PC-9 (cell line): ENCODE measurements around the gene SHANK3.

Experiments used
- EZH2 ChIP-seq: fragments of 200-600 bp; sonication (generic); IDR thresholded peaks from 2 replicates; pipeline ENCODE4 v1.8.0; 2017; ENCODE audit warnings: antibody characterized with exemption, low read depth
- TF ChIP-seq, protein P1 (sequence below): fragments of 200-600 bp; sonication (generic); conservative IDR thresholded peaks from 2 replicates; pipeline ENCODE4 v1.6.1; 2017; ENCODE audit warnings: mixed run types, antibody characterized with exemption, mild to moderate bottlenecking, moderate library complexity

DNA sequence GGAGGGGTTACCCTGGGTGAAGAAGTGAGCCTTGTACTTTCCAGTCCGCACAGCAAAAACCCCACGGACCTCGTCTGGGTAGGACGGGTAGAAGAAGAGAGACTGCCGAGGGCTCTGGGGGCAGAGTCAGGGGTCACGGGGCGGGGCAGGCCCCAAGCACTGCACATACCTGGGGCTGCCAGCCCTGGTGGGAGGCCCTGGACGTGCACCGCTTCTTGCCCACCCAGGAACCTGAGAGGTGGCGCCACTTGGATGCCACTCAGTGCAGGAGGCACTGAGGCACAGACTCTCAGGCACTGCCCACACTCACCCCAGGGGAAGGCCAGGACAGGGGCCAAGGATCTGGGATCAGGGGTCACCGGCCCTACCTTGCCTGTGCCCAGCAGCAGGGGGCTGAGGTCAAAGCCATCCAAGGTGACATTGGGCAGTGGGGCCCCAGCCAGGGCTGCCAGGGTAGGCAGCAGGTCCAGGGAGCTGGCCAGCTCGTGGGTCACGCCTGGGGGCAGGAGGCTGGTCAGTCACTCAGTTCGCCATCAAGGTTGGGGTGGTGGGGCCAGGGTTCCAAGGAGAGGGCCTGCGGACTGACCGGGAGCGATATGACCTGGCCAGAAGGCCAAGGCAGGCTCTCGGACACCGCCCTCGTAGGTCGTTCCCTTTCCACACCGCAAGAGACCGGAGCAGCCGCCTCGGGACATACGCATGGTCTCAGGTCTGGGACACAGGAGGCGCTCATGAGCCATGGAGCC lies 46.9 kb upstream of the SHANK3 start:
- TF ChIP-seq, protein P1, sequence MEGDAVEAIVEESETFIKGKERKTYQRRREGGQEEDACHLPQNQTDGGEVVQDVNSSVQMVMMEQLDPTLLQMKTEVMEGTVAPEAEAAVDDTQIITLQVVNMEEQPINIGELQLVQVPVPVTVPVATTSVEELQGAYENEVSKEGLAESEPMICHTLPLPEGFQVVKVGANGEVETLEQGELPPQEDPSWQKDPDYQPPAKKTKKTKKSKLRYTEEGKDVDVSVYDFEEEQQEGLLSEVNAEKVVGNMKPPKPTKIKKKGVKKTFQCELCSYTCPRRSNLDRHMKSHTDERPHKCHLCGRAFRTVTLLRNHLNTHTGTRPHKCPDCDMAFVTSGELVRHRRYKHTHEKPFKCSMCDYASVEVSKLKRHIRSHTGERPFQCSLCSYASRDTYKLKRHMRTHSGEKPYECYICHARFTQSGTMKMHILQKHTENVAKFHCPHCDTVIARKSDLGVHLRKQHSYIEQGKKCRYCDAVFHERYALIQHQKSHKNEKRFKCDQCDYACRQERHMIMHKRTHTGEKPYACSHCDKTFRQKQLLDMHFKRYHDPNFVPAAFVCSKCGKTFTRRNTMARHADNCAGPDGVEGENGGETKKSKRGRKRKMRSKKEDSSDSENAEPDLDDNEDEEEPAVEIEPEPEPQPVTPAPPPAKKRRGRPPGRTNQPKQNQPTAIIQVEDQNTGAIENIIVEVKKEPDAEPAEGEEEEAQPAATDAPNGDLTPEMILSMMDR = 0 out of 2 replicates have a peak, but pooled peaks have one; percentile 26
- no peak for TF ChIP-seq EZH2
